Fibroblast of skin of back (primary cell): ENCODE measurements around the gene NGDN.
"Not testable (repeated sequence)": the region's sequence is repeated elsewhere in the genome, so short reads cannot be mapped to it uniquely, and the experiment has no call there.

Experiments
- DNase-seq: peaks from one replicate; pipeline ENCODE4 v3.0.0-alpha.2; 2013

Gene NGDN

GRCh38 chr14:23439107-23439835 is 30.2 kb upstream of the NGDN start:
- no peak for DNase-seq

- DNase-seq = no peak
Measured at GRCh38 chr14:23441076-23441475, 28.4 kb upstream of the NGDN start.

GRCh38 chr14:23442721-23443356 is 26.7 kb upstream of the NGDN start:
- no peak for DNase-seq

- no peak for DNase-seq
Measured at GRCh38 chr14:23443411-23443812, 26.1 kb upstream of the NGDN start.

- DNase-seq = no peak
Measured at GRCh38 chr14:23443881-23444280, 25.6 kb upstream of the NGDN start.

GRCh38 chr14:23444314-23444713 is 25.2 kb upstream of the NGDN start:
- no peak for DNase-seq

- no peak for DNase-seq
Measured at GRCh38 chr14:23445773-23446172, 23.7 kb upstream of the NGDN start.

- no peak for DNase-seq
Measured at GRCh38 chr14:23446291-23446851, 23.1 kb upstream of the NGDN start.

- DNase-seq = no peak
Measured at GRCh38 chr14:23447361-23448350, 21.8 kb upstream of the NGDN start.

- DNase-seq = no peak
Measured at GRCh38 chr14:23449314-23449713, 20.2 kb upstream of the NGDN start.

- DNase-seq = no peak
Measured at GRCh38 chr14:23450379-23450778, 19.1 kb upstream of the NGDN start.

- DNase-seq = no peak
Measured at GRCh38 chr14:23452237-23452636, 17.3 kb upstream of the NGDN start.

- DNase-seq = no peak
Measured at GRCh38 chr14:23454445-23454856, 15.1 kb upstream of the NGDN start.

GRCh38 chr14:23456883-23457586 is 12.5 kb upstream of the NGDN start:
- DNase-seq = not testable (repeated sequence)

GRCh38 chr14:23457587-23458445 is 11.7 kb upstream of the NGDN start:
- DNase-seq = no peak

- no peak for DNase-seq
Measured at GRCh38 chr14:23460960-23461359, 8.5 kb upstream of the NGDN start.

- DNase-seq = no peak
Measured at GRCh38 chr14:23464700-23465099, 4.8 kb upstream of the NGDN start.

GRCh38 chr14:23465261-23465660 is 4.2 kb upstream of the NGDN start:
- DNase-seq = no peak

- DNase-seq = no peak
Measured at GRCh38 chr14:23468704-23469126, 788 bp upstream of the NGDN start.

GRCh38 chr14:23469906-23470403 is 452 bp downstream of the NGDN start:
- no peak for DNase-seq

GRCh38 chr14:23470947-23471346 is 1.4 kb downstream of the NGDN start:
- DNase-seq = no peak
